ENCODE results near the gene PRRC2C.
"Not testable (repeated sequence)": the region's sequence is repeated elsewhere in the genome, so short reads cannot be mapped to it uniquely, and the experiment has no call there.

PRRC2C gene

DNA sequence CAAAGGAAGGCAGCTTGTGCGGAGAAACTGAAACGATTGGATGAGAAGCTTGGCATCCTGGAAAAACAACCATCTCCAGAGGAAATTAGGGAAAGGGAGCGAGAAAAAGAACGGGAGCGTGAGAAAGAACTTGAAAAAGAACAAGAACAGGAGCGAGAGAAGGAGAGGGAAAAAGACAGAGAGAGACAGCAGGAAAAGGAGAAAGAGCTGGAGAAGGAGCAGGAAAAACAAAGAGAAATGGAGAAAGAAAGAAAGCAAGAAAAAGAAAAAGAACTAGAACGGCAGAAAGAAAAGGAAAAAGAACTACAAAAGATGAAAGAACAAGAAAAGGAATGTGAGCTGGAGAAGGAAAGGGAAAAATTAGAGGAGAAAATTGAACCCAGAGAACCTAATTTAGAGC, 47.2 kb downstream of the PRRC2C start:
- no peak overlapping the region for H3K4me3 ChIP-seq (replicated peaks; ENCODE audit: low read depth, low read length)
- DNase-seq (ENCODE audit: extremely low read depth, low read depth), result no peak
- TF ChIP-seq, protein P1, sequence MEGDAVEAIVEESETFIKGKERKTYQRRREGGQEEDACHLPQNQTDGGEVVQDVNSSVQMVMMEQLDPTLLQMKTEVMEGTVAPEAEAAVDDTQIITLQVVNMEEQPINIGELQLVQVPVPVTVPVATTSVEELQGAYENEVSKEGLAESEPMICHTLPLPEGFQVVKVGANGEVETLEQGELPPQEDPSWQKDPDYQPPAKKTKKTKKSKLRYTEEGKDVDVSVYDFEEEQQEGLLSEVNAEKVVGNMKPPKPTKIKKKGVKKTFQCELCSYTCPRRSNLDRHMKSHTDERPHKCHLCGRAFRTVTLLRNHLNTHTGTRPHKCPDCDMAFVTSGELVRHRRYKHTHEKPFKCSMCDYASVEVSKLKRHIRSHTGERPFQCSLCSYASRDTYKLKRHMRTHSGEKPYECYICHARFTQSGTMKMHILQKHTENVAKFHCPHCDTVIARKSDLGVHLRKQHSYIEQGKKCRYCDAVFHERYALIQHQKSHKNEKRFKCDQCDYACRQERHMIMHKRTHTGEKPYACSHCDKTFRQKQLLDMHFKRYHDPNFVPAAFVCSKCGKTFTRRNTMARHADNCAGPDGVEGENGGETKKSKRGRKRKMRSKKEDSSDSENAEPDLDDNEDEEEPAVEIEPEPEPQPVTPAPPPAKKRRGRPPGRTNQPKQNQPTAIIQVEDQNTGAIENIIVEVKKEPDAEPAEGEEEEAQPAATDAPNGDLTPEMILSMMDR (IDR thresholded peaks at IDR 0.05; ENCODE audit: low read depth, low read length, missing control alignments), result no peak

DNA sequence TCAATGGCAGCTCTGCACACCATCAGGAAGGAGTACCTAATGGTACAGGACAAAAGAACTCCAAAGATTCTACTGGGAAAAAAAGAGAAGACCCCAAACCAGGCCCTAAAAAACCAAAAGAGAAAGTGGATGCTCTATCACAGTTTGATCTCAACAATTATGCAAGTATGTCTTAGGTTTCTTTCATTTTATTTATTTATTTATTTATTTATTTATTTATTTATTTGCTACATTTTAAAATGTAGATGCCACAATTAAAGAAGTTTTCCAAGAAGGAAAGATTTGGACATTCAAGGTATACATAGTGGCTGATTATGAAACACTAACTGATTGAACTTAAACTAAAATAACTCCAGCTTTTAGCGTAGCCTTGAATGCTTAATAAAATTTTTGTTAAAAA, 60.2 kb downstream of the PRRC2C start:
- no peak overlapping the region for H3K4me3 ChIP-seq (replicated peaks; ENCODE audit: low read depth, low read length)
- no peak for DNase-seq (ENCODE audit: extremely low read depth, low read depth)
- TF ChIP-seq, protein P1 (IDR thresholded peaks at IDR 0.05; ENCODE audit: low read depth, low read length, missing control alignments), result no peak

DNA sequence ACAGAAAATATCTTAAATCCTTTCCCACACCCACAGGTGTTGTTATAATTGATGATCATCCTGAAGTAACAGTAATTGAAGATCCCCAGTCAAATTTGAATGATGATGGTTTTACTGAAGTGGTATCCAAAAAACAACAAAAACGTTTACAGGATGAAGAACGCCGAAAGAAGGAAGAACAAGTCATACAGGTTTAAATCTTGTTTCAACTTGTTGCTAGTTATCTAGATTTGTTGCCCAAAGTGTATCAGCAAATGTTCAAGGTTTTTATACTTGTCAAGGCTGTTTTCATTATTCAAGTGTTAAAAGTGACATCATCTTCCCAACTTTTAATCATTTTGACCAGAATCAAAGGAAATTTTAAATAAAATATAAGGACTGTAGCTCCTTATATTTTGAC, 64.7 kb downstream of the PRRC2C start:
- no peak for DNase-seq (ENCODE audit: extremely low read depth, low read depth)
- TF ChIP-seq, protein P1 (IDR thresholded peaks at IDR 0.05; ENCODE audit: low read depth, low read length, missing control alignments), result no peak
- H3K4me3 ChIP-seq (replicated peaks; ENCODE audit: low read depth, low read length), result no peak overlapping the region

DNA sequence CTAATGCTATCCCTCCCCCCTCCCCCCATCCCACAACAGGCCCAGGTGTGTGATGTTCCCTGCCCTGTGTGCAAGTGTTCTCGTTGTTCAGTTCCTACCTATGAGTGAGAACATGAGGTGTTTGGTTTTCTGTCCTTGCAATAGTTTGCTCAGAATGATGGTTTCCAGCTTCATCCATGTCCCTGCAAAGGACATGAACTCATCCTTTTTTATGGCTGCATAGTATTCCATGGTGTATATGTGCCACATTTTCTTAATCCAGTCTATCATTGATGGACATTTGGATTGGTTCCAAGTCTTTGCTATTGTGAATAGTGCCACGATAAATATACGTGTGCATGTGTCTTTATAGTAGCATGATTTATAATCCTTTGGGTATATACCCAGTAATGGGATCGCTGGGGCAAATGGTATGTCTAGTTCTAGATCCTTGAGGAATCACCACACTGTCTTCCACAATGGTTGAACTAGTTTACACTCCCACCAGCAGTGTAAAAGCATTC, 65.3 kb downstream of the PRRC2C start:
- not testable (repeated sequence) for DNase-seq (ENCODE audit: extremely low read depth, low read depth); H3K4me3 ChIP-seq (replicated peaks; ENCODE audit: low read depth, low read length)

DNA sequence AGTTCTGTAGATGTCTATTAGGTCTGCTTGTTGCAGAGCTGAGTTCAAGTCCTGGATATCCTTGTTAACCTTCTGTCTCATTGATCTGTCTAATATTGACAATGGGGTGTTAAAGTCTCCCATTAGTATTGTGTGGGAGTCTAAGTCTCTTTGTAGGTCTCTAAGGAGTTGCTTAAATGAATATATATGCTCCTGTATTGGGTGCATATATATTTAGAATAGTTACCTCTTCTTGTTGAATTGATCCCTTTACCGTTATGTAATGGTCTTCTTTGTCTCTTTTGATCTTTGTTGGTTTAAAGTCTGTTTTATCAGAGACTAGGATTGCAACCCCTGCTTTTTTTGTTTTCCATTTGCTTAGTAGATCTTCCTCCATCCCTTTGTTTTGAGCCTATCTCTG, 68.6 kb downstream of the PRRC2C start:
- not testable (repeated sequence) for H3K4me3 ChIP-seq (replicated peaks; ENCODE audit: low read depth, low read length); DNase-seq (ENCODE audit: extremely low read depth, low read depth)

DNA sequence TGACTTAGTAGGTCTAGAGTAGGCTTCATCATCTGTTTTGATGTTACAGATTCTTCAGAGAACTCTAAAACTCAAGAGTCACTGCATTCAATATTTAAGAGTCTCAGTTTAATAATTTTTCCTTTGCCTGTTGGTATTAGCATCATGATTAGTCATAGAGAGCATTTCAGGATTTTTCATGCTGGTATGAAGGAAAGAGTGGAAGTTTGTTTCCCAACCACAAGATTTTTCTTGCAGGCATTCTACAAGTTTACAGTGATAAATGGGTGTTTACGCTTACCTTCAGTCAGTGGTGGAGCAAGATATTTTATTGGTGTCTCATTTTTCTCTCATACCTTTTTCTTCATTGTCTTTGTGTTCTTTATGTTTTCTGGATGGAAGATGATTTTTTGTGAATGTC, 78.3 kb downstream of the PRRC2C start:
- TF ChIP-seq, protein P1 (IDR thresholded peaks at IDR 0.05; ENCODE audit: low read depth, low read length, missing control alignments), result no peak
- no peak overlapping the region for H3K4me3 ChIP-seq (replicated peaks; ENCODE audit: low read depth, low read length)
- no peak for DNase-seq (ENCODE audit: extremely low read depth, low read depth)

DNA sequence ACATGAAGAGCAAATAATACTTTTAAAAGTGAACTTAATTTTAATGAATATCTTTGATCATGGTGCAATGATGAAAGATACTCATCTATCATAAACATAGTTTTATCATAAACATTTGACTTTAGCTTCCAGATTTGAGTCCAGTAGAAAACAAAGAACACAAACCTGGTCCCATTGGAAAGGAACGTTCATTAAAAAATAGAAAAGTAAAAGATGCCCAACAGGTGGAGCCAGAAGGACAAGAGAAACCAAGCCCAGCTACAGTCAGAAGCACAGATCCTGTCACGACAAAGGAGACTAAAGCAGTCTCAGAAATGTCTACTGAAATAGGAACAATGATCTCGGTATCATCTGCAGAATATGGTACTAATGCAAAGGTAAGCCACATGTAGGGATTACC, 81.1 kb downstream of the PRRC2C start:
- no peak overlapping the region for H3K4me3 ChIP-seq (replicated peaks; ENCODE audit: low read depth, low read length)
- TF ChIP-seq, protein P1 (IDR thresholded peaks at IDR 0.05; ENCODE audit: low read depth, low read length, missing control alignments), result peak; percentile 4
- DNase-seq (ENCODE audit: extremely low read depth, low read depth), result no peak

DNA sequence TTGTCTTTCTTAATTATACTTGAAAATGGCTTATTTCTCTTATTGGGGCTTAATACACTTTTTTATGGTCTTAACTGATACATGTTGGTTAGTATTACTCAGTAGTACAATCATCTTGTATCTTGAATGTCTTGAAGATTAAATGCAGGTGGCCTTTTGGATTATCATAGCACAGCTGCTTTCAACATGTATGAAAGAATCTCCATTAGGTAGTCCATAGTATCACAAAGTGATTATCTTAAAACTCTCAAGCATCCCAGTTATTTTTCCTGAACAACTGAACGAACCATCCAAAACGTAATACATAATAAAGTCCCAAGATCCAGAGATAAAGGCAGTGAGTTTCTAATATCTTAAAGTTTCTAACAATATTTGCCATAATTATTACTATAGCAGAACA, 85.0 kb downstream of the PRRC2C start:
- TF ChIP-seq, protein P1 (IDR thresholded peaks at IDR 0.05; ENCODE audit: low read depth, low read length, missing control alignments), result no peak
- DNase-seq (ENCODE audit: extremely low read depth, low read depth), result no peak
- no peak overlapping the region for H3K4me3 ChIP-seq (replicated peaks; ENCODE audit: low read depth, low read length)

Measured in HFF-Myc (cell line).